IPS-20b (cell line): ENCODE results near the gene STPG3.
"Not testable (repeated sequence)": the region's sequence is repeated elsewhere in the genome, so short reads cannot be mapped to it uniquely, and the experiment has no call there.

ENCODE experiments used
- H3K27ac ChIP-seq: one replicate; pipeline ENCODE4 v1.5.1; 2013; ENCODE audit warnings: low read length
- H3K27me3 ChIP-seq: 2 replicates; pipeline ENCODE4 v1.6.1; 2013; ENCODE audit warnings: mild to moderate bottlenecking, low read length, inconsistent platforms; ENCODE audit not compliant: insufficient read depth
- H3K36me3 ChIP-seq: 2 replicates; pipeline ENCODE4 v1.6.1; 2013; ENCODE audit warnings: low read depth, mild to moderate bottlenecking, inconsistent platforms, low read length, moderate library complexity; ENCODE audit not compliant: insufficient read depth
- H3K4me1 ChIP-seq: 2 replicates; pipeline ENCODE4 v1.6.1; 2013; ENCODE audit warnings: mild to moderate bottlenecking, control low read depth, inconsistent platforms, low read length, moderate library complexity; ENCODE audit not compliant: insufficient read depth
- H3K4me3 ChIP-seq: 2 replicates; pipeline ENCODE4 v1.5.1; 2013; ENCODE audit warnings: mild to moderate bottlenecking, low read length, inconsistent platforms
- H3K9ac ChIP-seq: 2 replicates; pipeline ENCODE4 v1.6.1; 2013; ENCODE audit warnings: low read depth, mild to moderate bottlenecking, inconsistent platforms, low read length, moderate library complexity
- H3K9me3 ChIP-seq: 2 replicates; pipeline ENCODE4 v1.6.1; 2013; ENCODE audit warnings: mild to moderate bottlenecking, low read depth, low read length, inconsistent platforms; ENCODE audit not compliant: insufficient read depth

The STPG3 gene

DNA sequence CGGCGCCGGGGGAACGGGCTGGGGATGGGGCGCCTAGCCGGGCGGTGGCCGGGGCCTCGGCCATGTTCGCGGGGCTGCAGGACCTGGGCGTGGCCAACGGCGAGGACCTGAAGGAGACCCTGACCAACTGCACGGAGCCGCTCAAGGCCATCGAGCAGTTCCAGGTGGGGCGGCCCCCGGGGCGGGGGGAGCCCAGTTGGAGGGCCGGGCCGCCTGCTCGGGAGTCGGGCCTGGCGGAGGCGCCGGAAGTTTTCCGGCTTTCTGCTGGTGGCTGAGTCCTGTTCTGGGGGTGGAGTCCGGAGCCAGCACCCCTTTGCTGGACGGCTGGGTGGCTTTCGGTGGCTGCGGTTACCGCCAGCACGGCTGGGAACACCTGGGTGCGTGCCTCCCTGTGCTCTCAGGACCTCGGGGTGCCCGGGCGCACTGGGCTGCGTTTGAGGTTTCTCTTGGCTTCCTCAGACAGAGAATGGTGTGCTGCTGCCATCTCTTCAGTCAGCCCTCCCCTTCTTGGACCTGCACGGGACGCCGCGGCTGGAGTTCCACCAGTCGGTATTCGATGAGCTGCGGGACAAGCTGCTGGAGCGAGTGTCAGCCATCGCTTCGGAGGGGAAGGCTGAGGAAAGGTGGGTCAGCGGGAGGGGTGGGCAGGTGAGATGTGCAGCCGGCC is 4.5 kb downstream of the STPG3 start:
- H3K27ac ChIP-seq = peak overlapping the region; percentile 29
- H3K9me3 ChIP-seq = no peaks in the 10 kb centered on the region
- peak overlapping the region; percentile 93 for H3K4me3 ChIP-seq
- peaks cover 3% of the 10 kb centered on the region; the same call in 1 of the 2 replicates for H3K4me1 ChIP-seq
- H3K9ac ChIP-seq = peak overlapping the region; percentile 89
- H3K27me3 ChIP-seq = peaks cover 11% of the 10 kb centered on the region; the same call in 1 of the 2 replicates
- peaks cover 27% of the 10 kb centered on the region for H3K36me3 ChIP-seq

DNA sequence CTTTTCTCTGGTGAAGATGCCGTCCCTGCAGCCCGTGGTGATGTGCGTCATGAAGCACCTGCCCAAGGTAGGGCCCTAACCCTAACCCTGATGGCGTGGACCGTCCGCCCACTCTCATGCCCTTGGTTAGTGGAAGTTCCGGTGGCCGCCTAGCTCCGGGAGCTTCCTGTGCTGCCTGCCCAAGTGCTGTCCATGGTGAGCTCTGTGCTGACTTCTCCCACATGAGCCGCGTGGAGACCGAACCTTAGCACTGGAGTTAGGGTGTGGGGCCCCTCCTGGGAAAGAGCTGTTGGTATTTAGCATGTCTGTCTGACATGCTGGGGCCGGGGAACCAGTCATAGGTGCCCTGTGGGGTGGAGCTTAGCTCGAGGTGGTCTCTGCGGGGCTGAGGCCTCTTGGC is 5.3 kb downstream of the STPG3 start:
- H3K36me3 ChIP-seq = peaks cover 27% of the 10 kb centered on the region
- H3K9me3 ChIP-seq = no peaks in the 10 kb centered on the region
- H3K27me3 ChIP-seq = peaks cover 11% of the 10 kb centered on the region; the same call in 1 of the 2 replicates
- H3K4me1 ChIP-seq = peaks cover 3% of the 10 kb centered on the region; the same call in 1 of the 2 replicates
- no peak overlapping the region for H3K27ac ChIP-seq
- peak overlapping the region; percentile 89; the same call in 1 of the 2 replicates for H3K9ac ChIP-seq
- peak overlapping the region; percentile 93 for H3K4me3 ChIP-seq

DNA sequence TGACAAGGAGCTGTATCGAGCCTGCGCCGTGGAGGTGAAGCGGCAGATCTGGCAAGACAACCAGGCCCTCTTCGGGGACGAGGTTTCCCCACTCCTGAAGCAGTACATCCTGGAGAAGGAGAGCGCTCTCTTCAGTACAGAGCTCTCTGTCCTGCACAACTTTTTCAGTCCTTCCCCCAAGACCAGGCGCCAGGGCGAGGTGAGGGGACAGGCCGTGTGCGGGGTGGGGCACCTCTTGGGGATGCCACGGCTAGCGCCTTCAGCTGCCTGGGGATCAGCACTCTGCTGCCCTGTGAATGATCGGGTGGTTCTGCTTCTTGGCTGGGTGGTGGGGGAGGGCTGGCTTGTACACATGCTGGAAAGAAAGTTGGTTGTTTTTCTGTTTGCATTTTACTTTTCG is 5.8 kb downstream of the STPG3 start:
- H3K4me1 ChIP-seq = peaks cover 3% of the 10 kb centered on the region; the same call in 1 of the 2 replicates
- H3K27ac ChIP-seq = no peak overlapping the region
- H3K27me3 ChIP-seq = peaks cover 11% of the 10 kb centered on the region; the same call in 1 of the 2 replicates
- H3K9ac ChIP-seq = no peak overlapping the region
- no peaks in the 10 kb centered on the region for H3K9me3 ChIP-seq
- peaks cover 27% of the 10 kb centered on the region for H3K36me3 ChIP-seq
- H3K4me3 ChIP-seq = no peak overlapping the region; the same call in 1 of the 2 replicates

DNA sequence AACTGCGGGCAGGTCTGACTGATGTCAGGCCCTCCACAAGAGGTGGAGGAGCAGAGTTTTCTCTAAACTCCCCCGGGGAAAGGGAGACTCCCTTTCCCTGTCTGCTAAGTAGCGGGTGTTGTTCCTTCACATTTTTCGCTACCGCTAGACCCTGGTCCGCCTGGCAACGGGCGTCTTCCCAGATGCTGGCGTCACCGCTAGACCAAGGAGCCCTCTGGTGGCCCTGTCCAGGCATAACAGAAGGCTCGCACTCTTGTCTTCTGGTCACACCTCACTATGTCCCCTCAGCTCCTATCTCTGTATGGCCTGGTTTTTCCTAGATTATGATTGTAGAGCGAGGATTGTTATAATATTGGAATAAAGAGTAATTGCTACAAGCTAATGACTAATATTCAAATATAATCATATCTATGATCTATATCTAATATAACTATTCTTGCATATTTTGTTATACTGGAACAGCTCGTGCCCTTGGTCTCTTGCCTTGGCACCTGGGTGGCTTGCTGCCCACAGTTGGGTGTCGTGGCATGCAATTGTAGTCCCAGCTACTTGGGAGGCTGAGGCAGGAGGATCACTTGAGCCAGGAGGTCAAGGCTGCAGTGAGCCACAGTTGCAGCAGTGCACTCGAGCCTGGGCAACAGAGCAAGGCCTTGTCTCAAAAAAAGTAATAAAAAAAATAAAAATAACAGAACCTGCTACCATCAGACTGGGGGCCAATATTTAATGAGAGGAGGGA is 11.3 kb downstream of the STPG3 start:
- not testable (repeated sequence) for H3K9me3 ChIP-seq, H3K27me3 ChIP-seq, H3K4me3 ChIP-seq, H3K9ac ChIP-seq, H3K27ac ChIP-seq, H3K4me1 ChIP-seq
- peaks cover 35% of the 10 kb centered on the region for H3K36me3 ChIP-seq

DNA sequence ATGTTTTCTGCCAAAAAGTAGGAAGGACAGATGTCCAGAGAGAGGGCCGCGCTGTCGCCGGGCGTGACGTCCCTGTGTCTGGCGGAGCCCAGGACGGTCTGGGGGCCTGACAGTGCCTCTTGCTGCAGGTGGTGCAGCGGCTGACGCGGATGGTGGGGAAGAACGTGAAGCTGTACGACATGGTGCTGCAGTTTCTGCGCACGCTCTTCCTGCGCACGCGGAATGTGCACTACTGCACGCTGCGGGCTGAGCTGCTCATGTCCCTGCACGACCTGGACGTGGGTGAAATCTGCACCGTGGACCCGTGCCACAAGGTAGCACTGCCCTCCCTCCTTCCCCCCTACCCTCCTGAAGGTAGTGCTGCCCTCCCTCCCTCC is 11.8 kb downstream of the STPG3 start:
- Histone ChIP-seq H3K36me3 (peaks cover 33% of the 10 kb centered on the region), H3K4me1 (no peaks in the 10 kb centered on the region), H3K27me3 (no peaks in the 10 kb centered on the region), H3K9ac (no peak overlapping the region), H3K9me3 (no peaks in the 10 kb centered on the region), H3K4me3 (no peak overlapping the region), H3K27ac (no peak overlapping the region)

DNA sequence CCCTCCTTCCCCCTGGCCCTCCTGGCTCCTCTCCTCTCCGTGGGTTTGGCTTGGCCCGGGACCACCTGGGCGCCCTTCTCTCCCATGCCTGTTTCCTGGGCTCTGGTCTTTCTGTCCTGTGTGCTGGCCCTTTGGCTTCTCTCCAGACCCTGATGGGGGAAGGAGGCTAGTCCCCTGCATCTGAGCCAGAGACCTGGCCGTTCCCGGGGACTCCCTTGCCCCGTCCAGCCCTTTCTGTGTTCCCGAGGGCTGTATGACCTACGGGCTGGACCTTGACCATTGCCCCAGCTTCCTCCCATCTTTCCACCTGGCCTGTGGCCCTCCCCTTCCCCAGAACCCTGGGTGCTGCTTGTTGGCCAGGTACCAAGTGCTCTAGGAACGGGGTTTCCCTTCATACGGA is 12.4 kb downstream of the STPG3 start:
- Histone ChIP-seq H3K9ac (no peak overlapping the region), H3K36me3 (peaks cover 27% of the 10 kb centered on the region)

DNA sequence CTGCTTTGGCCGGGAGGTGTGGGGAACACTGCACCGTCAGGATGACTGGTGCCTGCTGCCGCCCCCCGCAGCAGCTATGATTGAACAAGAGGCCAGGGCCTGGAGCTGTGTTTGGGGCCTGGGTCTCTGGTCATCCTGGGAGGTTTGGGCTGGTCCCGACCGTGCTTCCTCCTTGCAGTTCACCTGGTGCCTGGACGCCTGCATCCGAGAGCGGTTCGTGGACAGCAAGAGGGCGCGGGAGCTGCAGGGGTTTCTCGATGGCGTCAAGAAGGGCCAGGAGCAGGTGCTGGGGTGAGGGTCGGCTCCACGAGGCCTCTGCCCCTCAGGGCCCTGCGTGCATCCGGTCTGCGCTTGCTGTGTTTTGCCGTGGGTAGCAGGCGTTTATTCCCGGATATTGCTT is 13.0 kb downstream of the STPG3 start:
- no peak overlapping the region for H3K9ac ChIP-seq
- H3K9me3 ChIP-seq = no peaks in the 10 kb centered on the region
- H3K27ac ChIP-seq = no peak overlapping the region
- H3K36me3 ChIP-seq = peaks cover 27% of the 10 kb centered on the region
- H3K4me3 ChIP-seq = no peak overlapping the region
- H3K4me1 ChIP-seq = no peaks in the 10 kb centered on the region
- no peaks in the 10 kb centered on the region for H3K27me3 ChIP-seq

More for the DNA sequence above, 12.4 kb downstream of the STPG3 start:
- no peaks in the 10 kb centered on the region for H3K4me1 ChIP-seq
- no peak overlapping the region for H3K4me3 ChIP-seq
- H3K27ac ChIP-seq = no peak overlapping the region
- no peaks in the 10 kb centered on the region for H3K27me3 ChIP-seq
- H3K9me3 ChIP-seq = no peaks in the 10 kb centered on the region

DNA sequence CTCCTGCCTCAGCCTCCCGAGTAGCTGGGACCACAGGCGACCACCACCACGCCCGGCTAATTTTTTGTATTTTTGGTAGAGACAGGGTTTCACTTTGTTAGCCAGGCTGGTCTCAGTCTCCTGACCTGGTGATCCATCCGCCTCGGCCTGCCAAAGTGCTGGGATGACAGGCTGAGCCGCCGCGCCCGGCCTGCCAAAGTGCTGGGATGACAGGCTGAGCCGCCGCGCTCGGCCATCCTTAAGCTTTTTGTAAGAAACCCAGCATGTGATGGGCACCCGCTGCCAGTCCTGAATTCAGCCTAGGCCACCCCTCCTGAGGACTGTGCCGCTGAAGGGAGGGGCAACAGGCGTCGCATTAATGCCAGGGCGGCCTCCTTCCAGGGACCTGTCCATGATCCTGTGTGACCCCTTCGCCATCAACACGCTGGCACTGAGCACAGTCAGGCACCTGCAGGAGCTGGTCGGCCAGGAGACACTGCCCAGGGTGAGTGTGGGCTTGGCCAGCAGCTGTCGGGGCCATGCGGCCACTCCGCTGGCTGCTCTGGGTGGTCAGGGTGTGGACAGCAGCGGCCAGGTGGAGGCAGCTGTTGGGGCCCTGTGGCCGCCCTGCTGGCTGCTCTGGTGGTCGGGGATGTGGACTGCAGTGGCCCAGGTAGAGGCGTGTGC is 14.5 kb downstream of the STPG3 start:
- no peaks in the 10 kb centered on the region for H3K27me3 ChIP-seq
- H3K4me1 ChIP-seq = no peaks in the 10 kb centered on the region
- H3K9me3 ChIP-seq = no peaks in the 10 kb centered on the region
- H3K4me3 ChIP-seq = no peak overlapping the region
- H3K27ac ChIP-seq = no peak overlapping the region
- H3K9ac ChIP-seq = no peak overlapping the region
- H3K36me3 ChIP-seq = peaks cover 30% of the 10 kb centered on the region

DNA sequence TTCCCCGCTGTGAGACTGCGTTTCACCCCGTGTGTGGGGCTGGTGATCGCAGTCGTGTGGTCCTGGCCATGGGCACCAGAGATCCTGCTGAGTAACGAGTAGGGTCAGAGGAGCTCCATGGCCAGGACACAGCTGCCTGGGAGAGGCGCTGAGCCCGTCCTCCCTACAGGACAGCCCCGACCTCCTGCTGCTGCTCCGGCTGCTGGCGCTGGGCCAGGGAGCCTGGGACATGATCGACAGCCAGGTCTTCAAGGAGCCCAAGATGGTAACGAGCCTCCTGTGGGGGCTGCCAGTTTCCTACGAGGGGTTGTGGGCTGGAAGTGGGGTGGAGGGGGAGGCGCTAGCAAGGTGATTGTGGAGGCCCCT is 15.1 kb downstream of the STPG3 start:
- Histone ChIP-seq H3K4me3 (no peak overlapping the region), H3K9me3 (no peaks in the 10 kb centered on the region), H3K9ac (no peak overlapping the region), H3K27ac (no peak overlapping the region), H3K27me3 (no peaks in the 10 kb centered on the region), H3K4me1 (no peaks in the 10 kb centered on the region), H3K36me3 (peaks cover 35% of the 10 kb centered on the region)

DNA sequence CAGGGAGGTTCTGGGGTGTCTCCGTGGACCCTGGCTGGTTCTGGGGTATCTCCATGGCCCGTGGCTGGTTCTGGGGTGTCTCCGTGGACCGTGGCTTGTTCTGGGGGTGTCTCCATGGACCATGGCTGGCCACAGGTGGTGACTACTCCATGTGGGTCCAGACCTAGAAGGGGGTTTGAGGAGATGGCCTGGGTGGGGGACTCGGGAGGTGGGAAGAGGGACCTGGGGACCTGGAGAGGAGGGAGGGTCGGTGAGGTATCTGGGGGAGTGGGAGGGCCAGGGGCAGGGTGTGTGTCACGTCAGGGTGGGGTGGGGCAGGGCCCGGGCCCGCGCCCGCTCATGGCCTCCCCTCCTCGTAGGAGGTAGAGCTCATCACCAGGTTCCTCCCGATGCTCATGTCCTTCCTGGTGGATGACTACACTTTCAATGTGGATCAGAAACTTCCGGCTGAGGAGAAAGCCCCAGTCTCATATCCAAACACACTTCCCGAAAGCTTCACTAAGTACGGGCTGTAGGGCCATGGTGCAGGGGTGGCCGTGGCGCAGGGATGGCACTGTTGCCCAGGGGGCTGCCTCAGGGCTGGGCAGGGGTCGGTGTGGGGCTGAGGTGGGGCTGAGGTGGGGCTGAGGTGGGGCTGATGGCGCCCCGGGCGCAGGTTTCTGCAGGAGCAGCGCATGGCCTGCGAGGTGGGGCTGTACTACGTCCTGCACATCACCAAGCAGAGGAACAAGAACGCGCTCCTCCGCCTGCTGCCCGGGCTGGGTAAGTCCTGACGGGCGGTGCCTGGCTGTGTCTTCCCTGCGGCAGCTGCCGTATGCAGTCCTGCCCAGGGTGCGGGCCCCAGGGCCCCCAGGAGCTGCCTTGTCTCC is 15.7 kb downstream of the STPG3 start:
- Histone ChIP-seq H3K36me3 (peaks cover 35% of the 10 kb centered on the region), H3K4me1 (no peaks in the 10 kb centered on the region), H3K27me3 (no peaks in the 10 kb centered on the region), H3K27ac (no peak overlapping the region), H3K4me3 (no peak overlapping the region), H3K9ac (no peak overlapping the region), H3K9me3 (no peaks in the 10 kb centered on the region)

DNA sequence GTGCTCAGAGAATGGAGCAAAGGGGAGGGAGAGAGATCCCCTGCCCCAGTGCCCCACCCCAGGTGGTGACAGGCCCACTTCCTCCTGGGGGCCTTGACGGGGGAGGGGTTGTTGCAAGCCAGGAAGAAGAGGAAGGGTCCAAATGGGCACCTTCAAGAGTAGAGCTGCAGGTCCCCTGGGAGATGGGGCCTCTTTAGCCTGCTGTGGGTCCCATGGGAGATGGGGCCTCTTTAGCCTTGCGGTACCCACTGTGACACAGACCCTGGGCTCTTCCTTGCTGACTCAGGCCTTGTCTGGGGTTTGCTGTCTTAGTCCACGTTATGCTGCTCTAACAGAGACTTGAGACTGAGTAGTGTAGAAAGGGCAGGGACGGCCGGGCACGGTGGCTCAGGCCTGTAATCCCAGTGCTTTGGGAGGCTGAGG is 16.9 kb downstream of the STPG3 start:
- Histone ChIP-seq H3K36me3 (peaks cover 38% of the 10 kb centered on the region), H3K4me1 (no peaks in the 10 kb centered on the region), H3K27ac (no peak overlapping the region), H3K27me3 (no peaks in the 10 kb centered on the region), H3K9ac (no peak overlapping the region), H3K9me3 (no peaks in the 10 kb centered on the region), H3K4me3 (no peak overlapping the region)
